H1 (cell line): ENCODE measurements around the gene CEP95. TPM values are rescaled to one million over a fixed set of nuclear protein-coding genes. Genes with fewer than 3 reads are reported as not detected.

ENCODE experiments used
- CHD1 ChIP-seq: IDR thresholded peaks from 2 replicates; pipeline ENCODE4 v1.6.1; 2012; ENCODE audit warnings: low read depth, low read length, improper control_type of control experiment
- CHD7 ChIP-seq: fragments of 300-600 bp; sonication (generic); IDR thresholded peaks from 2 replicates; pipeline ENCODE4 v1.7.1; 2012; ENCODE audit warnings: low read length, moderate library complexity, mild to moderate bottlenecking, inconsistent platforms; ENCODE audit not compliant: insufficient replicate concordance
- SP1 ChIP-seq: IDR thresholded peaks from 2 replicates; pipeline ENCODE4 v1.6.1; 2011; ENCODE audit warnings: low read depth, low read length
- polyA plus RNA-seq, 7 experiments: library from polyadenylated mRNA; depleted of rRNA in 3 of 7; stranded (reverse) in 5 of 7; unstranded in 2 of 7; fragments of >200 nt in 5 of 7; fragments of 200-250 nt in 2 of 7; gene quantifications; 1 replicate in 5 of 7; 2 replicates in 1 of 7; 4 replicates in 1 of 7; pipeline versions ENCODE4 v1.2.1 to v1.2.3, GENCODE V29; 2011 to 2013; ENCODE audit warnings: missing spikeins in 2 of 7, mixed read lengths in 2 of 7
- total RNA-seq: library from RNA; stranded (reverse); fragmentation: NEBNext Ultra II Directional; extraction: Animal tissue kit (Norgen Biotek cat#: 25700); gene quantifications from 2 replicates; pipeline ENCODE4 v1.2.1, GENCODE V29; 2021

Gene CEP95
- total and polyA plus RNA-seq, 2 of the 8 experiments (the other 6 are each of a cell fraction or from before 2014, with no cell fraction given) = 22.3 to 51.5 TPM

- TF ChIP-seq CHD7 (no peak), SP1 (no peak), CHD1 (no peak)
- TF ChIP-seq, all 59 proteins: peak for 1
Observed at GRCh38 chr17:64494121-64494520, 12.7 kb upstream of the CEP95 start (continued).
